Spinal cord (tissue), 10 donors: Measurements from ENCODE around the gene HLX. TPM values are rescaled to one million over a fixed set of nuclear protein-coding genes. Genes with fewer than 3 reads are reported as not detected.

Experiments used
- DNase-seq, 6 donors: peaks; one replicate each; pipeline versions ENCODE4 v3.0.0 to v3.0.0-alpha.2; 2013 to 2015; ENCODE audit warnings: low spot score in 6 of 6, low read depth in 4 of 6
- H3K27ac ChIP-seq: one replicate; pipeline ENCODE4 v1.5.1; 2013; ENCODE audit warnings: low read depth, low read length, control low read depth
- H3K27me3 ChIP-seq: one replicate; pipeline ENCODE4 v1.6.1; 2013; ENCODE audit warnings: low read length; ENCODE audit not compliant: control insufficient read depth, insufficient read depth
- H3K36me3 ChIP-seq: one replicate; pipeline ENCODE4 v1.6.1; 2013; ENCODE audit warnings: low read length; ENCODE audit not compliant: control insufficient read depth, insufficient read depth
- H3K4me1 ChIP-seq: one replicate; pipeline ENCODE4 v1.6.1; 2013; ENCODE audit warnings: low read length; ENCODE audit not compliant: control insufficient read depth, insufficient read depth
- H3K4me3 ChIP-seq: one replicate; pipeline ENCODE4 v1.5.1; 2013; ENCODE audit warnings: low read depth, low read length, control low read depth
- H3K9me3 ChIP-seq: one replicate; pipeline ENCODE4 v1.6.1; 2013; ENCODE audit warnings: low read length; ENCODE audit not compliant: control insufficient read depth, insufficient read depth
- WGBS: methylation state at CpG from one replicate; pipeline ENCODE4 v1.1.5; 2013; ENCODE audit warnings: missing lambda C conversion rate; ENCODE audit not compliant: insufficient coverage; 5-methylcytosine and 5-hydroxymethylcytosine counted together
- polyA plus RNA-seq, 2 donors: library from polyadenylated mRNA; unstranded; fragments of 120-200 nt; gene quantifications; one replicate each; pipeline ENCODE4 v1.2.1, GENCODE V29; 2013; ENCODE audit not compliant: insufficient read length in 2 of 2
- total RNA-seq, 2 donors: library from RNA; depleted of rRNA in 1 of 2; stranded (reverse); fragments of 120-200 nt in 1 of 2; fragments of >200 nt in 1 of 2; gene quantifications; one replicate each; pipeline versions ENCODE4 v1.2.3 to v1.2.4, GENCODE V29; 2013 to 2014
- donor health status: healthy.

HLX gene
- total and polyA plus RNA-seq, 4 donors = 3.4 to 6.1 (median 4.1) TPM

DNA sequence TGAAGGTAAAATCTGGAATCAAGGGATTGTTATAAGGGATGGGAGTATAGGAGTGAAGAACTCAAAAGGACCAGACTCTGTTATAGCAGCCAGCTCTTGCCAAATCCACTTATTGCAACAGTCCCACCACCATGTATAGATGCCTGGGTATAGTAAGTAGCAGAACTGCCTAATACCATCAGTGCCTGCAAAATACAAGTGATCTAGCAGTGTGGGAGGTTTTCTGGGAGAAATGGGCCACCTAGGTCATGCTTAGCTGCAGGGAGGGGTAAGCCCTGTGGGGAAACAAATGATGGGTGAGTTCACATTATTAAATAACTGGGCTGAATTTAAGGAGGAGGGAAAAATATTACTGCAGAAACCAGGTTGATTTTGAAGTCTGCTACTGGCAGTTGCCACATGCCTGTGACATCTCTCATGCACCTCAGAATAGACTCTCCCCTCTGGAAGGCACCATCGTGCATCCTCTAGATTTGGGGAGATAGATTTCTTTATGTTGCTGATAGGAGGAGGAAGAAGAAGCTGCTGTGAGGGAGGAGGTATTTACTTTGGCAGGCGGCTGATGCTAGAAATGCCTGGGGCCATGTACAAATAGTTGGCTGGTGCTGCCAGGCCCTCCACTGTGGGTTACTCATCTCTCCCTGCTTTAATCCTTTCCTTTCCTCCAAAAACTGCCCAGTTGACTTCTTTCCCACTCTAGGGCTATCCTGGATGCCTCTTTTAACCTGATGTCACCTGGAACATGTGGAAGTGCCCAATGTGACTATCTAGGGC lies 27.5 kb downstream of the HLX start:
- WGBS = no CpG with 5 or more reads among the region's 2 CpGs
- no peak overlapping the region for H3K4me3 ChIP-seq
- H3K27me3 ChIP-seq = peaks cover 3% of the 10 kb centered on the region
- DNase-seq = no peak
- no peaks in the 10 kb centered on the region for H3K4me1 ChIP-seq
- H3K27ac ChIP-seq = no peak overlapping the region
- no peaks in the 10 kb centered on the region for H3K36me3 ChIP-seq
- no peaks in the 10 kb centered on the region for H3K9me3 ChIP-seq

GRCh38 chr1:220908757-220909156 lies 29.5 kb downstream of the HLX start:
- WGBS = 70% methylated on average over 2 of the region's 2 CpGs
- DNase-seq = peak in 1 of 6 donors; percentile 54
- H3K27ac ChIP-seq = no peak overlapping the region
- H3K9me3 ChIP-seq = no peaks in the 10 kb centered on the region
- H3K36me3 ChIP-seq = no peaks in the 10 kb centered on the region
- no peaks in the 10 kb centered on the region for H3K27me3 ChIP-seq
- H3K4me1 ChIP-seq = no peaks in the 10 kb centered on the region
- H3K4me3 ChIP-seq = no peak overlapping the region

DNA sequence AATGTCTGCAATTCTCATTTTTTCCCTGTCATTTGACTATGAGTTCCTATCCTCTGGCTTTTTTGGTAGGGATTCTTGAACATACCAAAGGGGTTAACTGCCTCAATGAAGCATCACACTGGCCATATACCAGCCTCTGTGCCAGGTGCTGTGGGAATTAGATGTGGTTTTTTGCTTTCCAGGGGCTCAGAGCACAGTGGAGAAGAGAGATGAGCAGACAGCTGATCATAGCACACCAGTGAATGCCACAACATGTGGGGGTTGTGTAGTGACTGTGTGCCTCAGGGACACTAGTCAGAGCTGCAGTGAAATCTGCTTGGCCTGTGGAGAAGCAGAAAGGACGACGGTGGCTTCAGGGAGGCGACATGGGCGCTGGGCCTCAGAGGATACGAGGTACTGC lies 30.8 kb downstream of the HLX start:
- Histone ChIP-seq H3K9me3 (no peaks in the 10 kb centered on the region), H3K27me3 (no peaks in the 10 kb centered on the region), H3K4me3 (no peak overlapping the region), H3K36me3 (no peaks in the 10 kb centered on the region), H3K27ac (no peak overlapping the region), H3K4me1 (no peaks in the 10 kb centered on the region)
- WGBS = 90% methylated on average over 5 of the region's 5 CpGs
- no peak for DNase-seq

DNA sequence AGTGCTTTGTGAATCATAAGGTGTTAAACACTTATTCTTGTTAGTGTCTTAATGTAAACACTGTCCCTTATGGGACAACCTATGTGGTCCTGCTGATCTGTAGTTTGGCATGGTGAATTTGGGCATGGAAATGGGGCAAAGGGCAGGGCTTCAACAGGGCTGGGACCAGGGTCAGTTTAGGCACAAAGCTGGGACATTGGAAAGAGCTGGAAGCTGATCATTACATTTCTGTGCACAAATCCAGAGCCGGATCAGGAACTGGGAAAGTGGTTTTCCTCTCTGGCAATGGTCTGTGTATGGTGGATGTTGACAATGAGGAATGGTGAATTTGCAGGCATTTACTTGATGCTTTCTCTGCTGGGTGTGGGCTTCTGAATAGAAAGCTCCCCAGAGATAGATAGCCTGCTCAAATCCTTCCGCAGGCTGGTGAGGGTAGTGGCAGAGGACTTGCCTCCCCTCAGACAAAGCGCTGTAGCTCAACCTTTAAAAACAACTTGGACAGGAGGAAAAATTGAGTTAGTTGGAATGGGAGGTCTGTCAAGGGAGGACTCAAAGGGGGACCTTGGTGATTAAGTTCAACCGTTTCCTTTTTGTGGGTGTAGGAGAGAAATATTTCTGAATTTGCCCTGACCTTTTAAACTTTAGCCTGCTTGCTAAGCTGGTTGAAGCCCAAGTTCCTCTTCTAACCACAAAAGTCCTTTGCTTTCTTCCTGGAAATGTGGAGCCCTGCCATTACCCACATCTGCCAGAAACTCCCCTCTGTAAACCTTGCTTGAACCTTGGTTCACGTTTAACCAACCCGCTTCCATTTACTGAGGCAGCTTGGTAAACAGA lies 35.3 kb downstream of the HLX start:
- no peaks in the 10 kb centered on the region for H3K27me3 ChIP-seq
- no peak overlapping the region for H3K4me3 ChIP-seq
- 82% methylated on average over 2 of the region's 6 CpGs for WGBS
- no peaks in the 10 kb centered on the region for H3K4me1 ChIP-seq
- H3K36me3 ChIP-seq = no peaks in the 10 kb centered on the region
- DNase-seq = no peak
- H3K27ac ChIP-seq = no peak overlapping the region
- H3K9me3 ChIP-seq = no peaks in the 10 kb centered on the region

DNA sequence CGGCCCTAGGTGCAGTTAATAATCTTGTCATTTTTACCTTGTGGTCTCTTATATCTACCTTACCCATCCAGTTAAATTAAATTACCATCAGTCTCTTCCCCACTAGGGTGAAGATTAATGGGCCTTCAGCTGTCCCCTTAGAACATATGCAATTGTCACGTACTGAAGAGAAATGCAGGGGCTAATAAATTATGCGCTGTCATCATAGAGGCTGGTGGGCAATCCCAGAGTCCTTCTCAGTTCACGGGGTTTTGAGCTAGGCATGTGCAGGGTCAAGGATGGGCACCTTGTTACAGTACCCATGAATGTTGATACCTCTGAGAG lies 35.8 kb downstream of the HLX start:
- Histone ChIP-seq H3K36me3 (no peaks in the 10 kb centered on the region), H3K27me3 (no peaks in the 10 kb centered on the region), H3K27ac (no peak overlapping the region), H3K9me3 (no peaks in the 10 kb centered on the region), H3K4me1 (no peaks in the 10 kb centered on the region), H3K4me3 (no peak overlapping the region)
- no peak for DNase-seq
- 78% methylated on average over 2 of the region's 4 CpGs for WGBS

- DNase-seq = no peak
- Histone ChIP-seq H3K36me3 (no peaks in the 10 kb centered on the region), H3K27me3 (no peaks in the 10 kb centered on the region), H3K9me3 (no peaks in the 10 kb centered on the region), H3K27ac (no peak overlapping the region), H3K4me1 (no peaks in the 10 kb centered on the region), H3K4me3 (no peak overlapping the region)
- no CpG with 5 or more reads among the region's 1 CpG for WGBS
Measured at GRCh38 chr1:220915954-220916353, 36.7 kb downstream of the HLX start.

- no peaks in the 10 kb centered on the region for H3K4me1 ChIP-seq
- WGBS = 20% methylated on average over 1 of the region's 5 CpGs
- no peaks in the 10 kb centered on the region for H3K27me3 ChIP-seq
- H3K36me3 ChIP-seq = no peaks in the 10 kb centered on the region
- DNase-seq = peak in 1 of 6 donors; percentile 13
- no peaks in the 10 kb centered on the region for H3K9me3 ChIP-seq
- no peak overlapping the region for H3K27ac ChIP-seq
- H3K4me3 ChIP-seq = no peak overlapping the region
Measured at GRCh38 chr1:220917101-220917500, 37.9 kb downstream of the HLX start.

GRCh38 chr1:220917535-220918209 lies 38.4 kb downstream of the HLX start:
- WGBS = no CpG with 5 or more reads among the region's 2 CpGs

GRCh38 chr1:220918285-220918951 lies 39.2 kb downstream of the HLX start:
- H3K27me3 ChIP-seq = no peaks in the 10 kb centered on the region
- WGBS = no CpG with 5 or more reads among the region's 1 CpG
- H3K4me3 ChIP-seq = no peak overlapping the region
- no peak overlapping the region for H3K27ac ChIP-seq
- no peaks in the 10 kb centered on the region for H3K36me3 ChIP-seq
- no peaks in the 10 kb centered on the region for H3K9me3 ChIP-seq
- no peak for DNase-seq
- H3K4me1 ChIP-seq = no peaks in the 10 kb centered on the region

More at GRCh38 chr1:220917535-220918209, 38.4 kb downstream of the HLX start:
- no peak for DNase-seq
- Histone ChIP-seq H3K36me3 (no peaks in the 10 kb centered on the region), H3K4me1 (no peaks in the 10 kb centered on the region), H3K4me3 (no peak overlapping the region), H3K27ac (no peak overlapping the region), H3K9me3 (no peaks in the 10 kb centered on the region), H3K27me3 (no peaks in the 10 kb centered on the region)
